Skeletal muscle tissue (tissue), 4 donors: Measurements from ENCODE around the gene KRTAP9-7. TPM values are rescaled to one million over a fixed set of nuclear protein-coding genes. Genes with fewer than 3 reads are reported as not detected.
"Not testable (repeated sequence)": the region's sequence is repeated elsewhere in the genome, so short reads cannot be mapped to it uniquely, and the experiment has no call there.

Source experiments
- H3K27ac ChIP-seq: one replicate; pipeline ENCODE4 v1.7.0; 2013; ENCODE audit warnings: mild to moderate bottlenecking, low read depth, low read length, inconsistent platforms
- H3K27me3 ChIP-seq, 3 donors: one replicate each; pipeline ENCODE4 v1.7.0; 2013; ENCODE audit warnings: low read length in 3 of 3; ENCODE audit not compliant: control insufficient read depth in 3 of 3, insufficient read depth in 3 of 3
- H3K36me3 ChIP-seq, 3 donors: one replicate each; pipeline ENCODE4 v1.7.0; 2013; ENCODE audit warnings: low read length in 3 of 3; ENCODE audit not compliant: control insufficient read depth in 3 of 3, insufficient read depth in 3 of 3
- H3K4me1 ChIP-seq, 3 donors: one replicate each; pipeline ENCODE4 v1.7.0; 2013; ENCODE audit warnings: low read length in 3 of 3, mild to moderate bottlenecking in 3 of 3; ENCODE audit not compliant: control insufficient read depth in 3 of 3, insufficient read depth in 3 of 3
- H3K4me3 ChIP-seq, 3 donors: one replicate each; pipeline ENCODE4 v1.7.0; 2013; ENCODE audit warnings: low read length in 3 of 3
- H3K9ac ChIP-seq, 3 donors: one replicate each; pipeline ENCODE4 v1.7.0; 2013; ENCODE audit warnings: low read length in 3 of 3, mild to moderate bottlenecking in 3 of 3, moderate library complexity in 2 of 3, low read depth in 1 of 3
- H3K9me3 ChIP-seq, 3 donors: one replicate each; pipeline ENCODE4 v1.7.0; 2013; ENCODE audit warnings: low read length in 3 of 3; ENCODE audit not compliant: control insufficient read depth in 3 of 3
- total RNA-seq: library from RNA; depleted of rRNA; stranded (reverse); fragments of >200 nt; gene quantifications from one replicate; pipeline ENCODE4 v1.2.3, GENCODE V29; 2014
- donor health status: Osteomylitis.

The KRTAP9-7 gene
- total RNA-seq, 1 donor from 2014 or later, result not detected

- H3K9ac ChIP-seq, H3K27ac ChIP-seq, H3K27me3 ChIP-seq, H3K4me3 ChIP-seq, H3K36me3 ChIP-seq, H3K4me1 ChIP-seq, H3K9me3 ChIP-seq: not testable (repeated sequence)
Observed at GRCh38 chr17:41271323-41271722, 4.2 kb upstream of the KRTAP9-7 start.

DNA sequence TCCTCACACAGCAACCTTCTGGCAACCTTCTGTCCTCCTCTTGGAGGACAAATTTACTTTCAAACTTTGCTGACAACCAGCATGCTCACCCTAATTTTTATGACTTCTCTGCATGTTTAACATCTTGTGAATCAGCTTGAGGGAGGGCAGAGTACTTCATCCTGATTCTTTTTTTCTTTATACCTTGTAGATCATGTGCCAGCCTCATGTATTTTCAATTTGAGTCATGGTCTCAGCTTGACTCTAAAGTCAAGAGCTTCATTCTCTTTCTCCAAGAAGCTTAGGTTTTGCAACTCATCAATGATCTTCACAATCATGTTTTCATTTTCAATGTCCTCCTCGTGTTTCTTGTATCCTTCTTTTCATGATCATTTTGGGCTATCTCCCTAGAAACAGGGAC, 3.6 kb upstream of the KRTAP9-7 start:
- Histone ChIP-seq H3K9me3 (no peaks in the 10 kb centered on the region), H3K9ac (no peak overlapping the region), H3K36me3 (no peaks in the 10 kb centered on the region), H3K4me1 (no peaks in the 10 kb centered on the region), H3K27ac (no peak overlapping the region), H3K4me3 (no peak overlapping the region), H3K27me3 (peaks cover 0 to 6% (median 3%) of the 10 kb centered on the region in 3 donors)

DNA sequence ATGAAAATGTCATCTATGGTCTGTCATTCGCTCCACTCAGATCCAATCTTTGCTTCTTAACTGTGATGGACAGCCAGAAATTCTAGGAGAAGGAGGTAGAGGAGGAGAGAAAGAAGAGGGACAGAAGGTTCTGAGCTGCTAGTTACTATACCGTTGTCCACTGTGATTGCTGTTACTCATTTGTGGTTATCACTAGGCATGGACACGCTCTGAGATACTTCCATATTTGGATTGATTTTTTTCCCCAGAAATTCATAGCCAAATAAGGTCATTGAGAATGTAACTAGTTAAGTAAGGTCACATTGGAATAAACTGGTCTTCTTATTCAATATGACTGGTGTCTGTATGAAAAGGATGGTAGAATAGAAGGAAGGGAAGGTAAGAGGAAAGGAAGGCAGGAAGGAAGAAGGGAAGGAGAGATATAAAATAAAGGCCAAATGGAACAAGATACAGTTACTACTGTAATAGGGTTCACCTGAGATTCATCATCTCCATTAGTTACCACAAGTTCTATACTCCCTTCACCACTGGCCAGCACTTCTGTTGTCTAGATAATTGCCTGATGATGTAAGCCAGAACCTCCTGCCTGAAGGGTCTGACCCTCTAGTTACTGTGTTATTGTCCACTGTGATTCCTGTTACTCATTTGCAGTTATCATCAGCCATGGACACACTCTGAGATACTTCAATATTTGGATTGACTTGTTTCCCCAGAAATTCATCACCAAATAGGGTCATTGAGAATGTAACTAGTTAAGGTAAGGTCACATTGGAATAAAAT, 2.9 kb downstream of the KRTAP9-7 start:
- peaks cover 2 to 11% (median 9%) of the 10 kb centered on the region in 3 donors for H3K27me3 ChIP-seq
- no peak overlapping the region for H3K9ac ChIP-seq
- H3K4me1 ChIP-seq, result no peaks in the 10 kb centered on the region
- peaks cover 0 to 3% (median 0%) of the 10 kb centered on the region in 3 donors for H3K9me3 ChIP-seq
- no peak overlapping the region for H3K4me3 ChIP-seq
- no peaks in the 10 kb centered on the region for H3K36me3 ChIP-seq
- H3K27ac ChIP-seq, result no peak overlapping the region

DNA sequence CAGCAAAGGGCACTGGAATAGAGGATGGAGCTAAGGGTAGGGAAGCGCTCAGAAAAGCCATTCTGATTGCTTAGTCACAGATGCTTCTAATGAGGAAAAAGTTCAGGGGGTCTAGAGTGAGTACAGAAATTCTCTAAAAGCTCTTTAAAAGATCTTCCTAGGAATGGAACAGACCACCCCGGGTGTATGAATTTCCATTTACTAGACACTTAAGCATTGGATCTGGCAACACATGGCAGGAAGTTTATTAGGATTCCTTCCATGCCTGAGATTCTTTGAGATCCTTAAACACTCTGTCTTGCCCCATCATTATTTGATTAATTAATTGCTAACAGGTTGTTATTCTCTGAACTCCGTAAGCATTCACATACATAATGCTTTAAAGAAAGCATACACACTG, 8.5 kb downstream of the KRTAP9-7 start:
- Histone ChIP-seq H3K36me3 (no peaks in the 10 kb centered on the region), H3K4me3 (no peak overlapping the region), H3K27me3 (peaks cover 5 to 10% (median 6%) of the 10 kb centered on the region in 3 donors), H3K4me1 (no peaks in the 10 kb centered on the region), H3K27ac (no peak overlapping the region), H3K9ac (no peak overlapping the region), H3K9me3 (peaks cover 0 to 3% (median 0%) of the 10 kb centered on the region in 3 donors)

DNA sequence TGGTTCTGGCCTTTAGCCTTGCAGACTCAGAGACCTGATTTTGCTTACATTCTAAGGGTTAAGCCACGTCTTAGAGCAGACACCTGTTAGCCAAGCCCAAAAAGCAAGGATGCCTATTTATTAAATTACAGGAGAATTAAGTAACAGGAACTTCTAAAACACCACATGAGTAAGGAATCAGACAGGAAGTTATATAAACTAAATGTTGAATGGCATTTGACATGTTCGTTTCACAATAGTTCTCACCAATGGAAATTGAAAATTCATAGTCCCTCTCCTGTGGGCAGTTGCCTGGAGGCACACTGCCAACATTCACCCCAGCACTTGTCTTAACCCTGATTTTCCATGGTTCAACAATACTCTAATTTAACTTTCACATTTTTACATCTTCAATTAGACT, 9.0 kb downstream of the KRTAP9-7 start:
- H3K27ac ChIP-seq, result no peak overlapping the region
- no peak overlapping the region for H3K9ac ChIP-seq
- H3K9me3 ChIP-seq, result peaks cover 0 to 3% (median 0%) of the 10 kb centered on the region in 3 donors
- no peaks in the 10 kb centered on the region for H3K4me1 ChIP-seq
- H3K4me3 ChIP-seq, result no peak overlapping the region
- H3K27me3 ChIP-seq, result peaks cover 5 to 10% (median 6%) of the 10 kb centered on the region in 3 donors
- no peaks in the 10 kb centered on the region for H3K36me3 ChIP-seq

DNA sequence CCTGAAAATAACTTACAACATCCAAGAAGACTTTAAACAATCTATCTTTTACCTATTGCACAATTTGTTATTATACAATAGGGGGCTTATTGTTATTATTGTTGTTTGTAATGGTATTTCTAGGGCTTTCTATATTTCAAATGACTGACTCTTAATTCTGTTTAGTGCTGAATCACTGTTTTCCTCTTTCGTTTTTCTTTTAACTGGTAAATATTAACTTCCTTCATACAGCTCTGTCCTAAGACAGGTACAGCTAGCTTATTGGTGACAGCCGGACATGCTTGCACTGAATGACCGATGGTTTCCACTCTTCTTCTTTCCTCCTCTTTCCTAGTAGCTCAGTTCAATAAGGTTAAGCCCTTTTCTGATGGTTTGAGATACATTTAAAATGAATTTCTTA, 11.6 kb downstream of the KRTAP9-7 start:
- Histone ChIP-seq H3K4me3 (no peak overlapping the region), H3K27ac (no peak overlapping the region), H3K9me3 (no peaks in the 10 kb centered on the region), H3K36me3 (no peaks in the 10 kb centered on the region), H3K9ac (no peak overlapping the region), H3K4me1 (no peaks in the 10 kb centered on the region), H3K27me3 (peaks cover 0 to 7% (median 5%) of the 10 kb centered on the region in 3 donors)

GRCh38 chr17:41294016-41294415, 18.5 kb downstream of the KRTAP9-7 start:
- Histone ChIP-seq H3K9ac (no peak overlapping the region), H3K4me3 (no peak overlapping the region), H3K36me3 (no peaks in the 10 kb centered on the region), H3K27me3 (peaks cover 0 to 14% (median 4%) of the 10 kb centered on the region in 3 donors), H3K27ac (no peak overlapping the region), H3K4me1 (no peaks in the 10 kb centered on the region), H3K9me3 (no peaks in the 10 kb centered on the region)

GRCh38 chr17:41296846-41297245, 21.3 kb downstream of the KRTAP9-7 start:
- H3K9ac ChIP-seq, result no peak overlapping the region
- H3K27ac ChIP-seq, result no peak overlapping the region
- no peaks in the 10 kb centered on the region for H3K9me3 ChIP-seq
- no peaks in the 10 kb centered on the region for H3K36me3 ChIP-seq
- peaks cover 0 to 23% (median 4%) of the 10 kb centered on the region in 3 donors for H3K27me3 ChIP-seq
- H3K4me3 ChIP-seq, result no peak overlapping the region
- H3K4me1 ChIP-seq, result no peaks in the 10 kb centered on the region

DNA sequence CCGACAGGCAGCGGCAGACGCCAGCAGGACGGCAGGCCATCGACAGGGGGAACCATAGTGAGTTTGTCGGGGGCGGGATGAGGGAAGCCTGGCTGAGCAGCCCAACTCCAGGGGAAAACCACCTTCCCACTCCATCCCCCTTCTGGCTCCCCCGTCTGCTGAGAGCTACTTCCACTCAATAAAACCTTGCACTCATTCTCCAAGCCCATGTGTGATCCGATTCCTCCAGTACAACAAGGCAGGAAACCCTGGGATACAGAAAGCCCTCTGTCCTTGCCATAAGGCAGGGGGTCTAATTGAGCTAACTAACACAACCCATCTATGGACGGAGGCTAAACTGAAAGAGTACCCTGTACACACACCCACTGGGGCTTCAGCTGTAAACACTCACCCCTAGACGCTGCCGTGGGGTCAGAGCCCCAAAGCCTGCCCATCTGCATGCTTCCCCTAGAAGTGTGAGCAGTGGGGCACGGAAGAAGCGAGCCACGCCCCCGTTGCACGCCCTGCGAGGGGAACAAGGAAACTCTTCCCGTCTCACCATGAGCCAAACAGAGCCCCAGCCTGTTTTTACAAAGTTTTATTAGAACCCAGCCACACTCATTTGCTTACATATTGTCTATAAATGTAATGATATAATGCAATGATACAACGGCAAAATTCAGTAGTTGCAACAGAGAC, 23.1 kb downstream of the KRTAP9-7 start:
- Histone ChIP-seq H3K9ac (no peak overlapping the region), H3K9me3 (peaks cover 0 to 2% (median 0%) of the 10 kb centered on the region in 3 donors), H3K27ac (no peak overlapping the region), H3K36me3 (no peaks in the 10 kb centered on the region), H3K4me3 (no peak overlapping the region), H3K4me1 (no peaks in the 10 kb centered on the region), H3K27me3 (peaks cover under 1 to 33% (median 4%) of the 10 kb centered on the region in 3 donors)

- Histone ChIP-seq H3K9ac (no peak overlapping the region), H3K27me3 (peaks cover 4 to 40% (median 9%) of the 10 kb centered on the region in 3 donors), H3K4me1 (no peaks in the 10 kb centered on the region), H3K4me3 (no peak overlapping the region), H3K9me3 (peaks cover 0 to 2% (median 0%) of the 10 kb centered on the region in 3 donors), H3K36me3 (no peaks in the 10 kb centered on the region), H3K27ac (no peak overlapping the region)
Observed at GRCh38 chr17:41301204-41301790, 25.8 kb downstream of the KRTAP9-7 start.
